T-helper 1 cell treated with Interleukin-12 subunit alpha and Interleukin-12 subunit beta and Interleukin-4 antibody, amounts not matched to agents 30 μg/mL and 1 μg/mL, for 36 hours (primary cell): Measurements from ENCODE around the gene BTRC.

Source experiments
- H3K27ac Mint-ChIP-seq: one replicate; pipeline ENCODE4 v1.8.0; 2021; ENCODE audit warnings: mild to moderate bottlenecking, mixed read lengths
- H3K27me3 Mint-ChIP-seq: one replicate; pipeline ENCODE4 v1.8.0; 2021; ENCODE audit warnings: low read depth, mixed read lengths
- H3K36me3 Mint-ChIP-seq: one replicate; pipeline ENCODE4 v1.8.0; 2021; ENCODE audit warnings: low read depth, mixed read lengths
- H3K4me1 Mint-ChIP-seq: one replicate; pipeline ENCODE4 v1.8.0; 2021; ENCODE audit warnings: low read depth, mixed read lengths
- H3K4me3 Mint-ChIP-seq: one replicate; pipeline ENCODE4 v1.8.0; 2021; ENCODE audit warnings: mild to moderate bottlenecking, moderate library complexity, mixed read lengths
- H3K9me3 Mint-ChIP-seq: one replicate; pipeline ENCODE4 v1.8.0; 2021; ENCODE audit warnings: mixed read lengths

The BTRC gene

DNA sequence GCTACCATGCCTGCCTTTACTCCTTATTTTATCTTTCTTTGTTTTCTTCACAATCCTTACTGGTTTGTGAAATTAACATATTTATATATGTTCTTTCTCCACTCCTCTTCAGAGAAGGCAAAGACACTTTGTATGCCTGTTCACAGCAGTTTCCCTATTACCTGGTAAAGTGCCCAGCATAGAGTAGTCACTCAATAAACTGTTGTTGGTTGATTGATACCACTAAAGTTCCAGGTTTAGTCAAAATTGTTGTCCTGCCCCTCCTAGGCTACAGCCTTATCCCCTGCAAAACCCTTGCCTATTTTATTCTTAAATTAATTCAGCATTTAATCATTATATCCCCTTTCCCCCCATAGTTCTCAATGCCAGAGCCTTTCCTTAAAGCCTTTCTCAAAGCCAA is 158.0 kb downstream of the BTRC start:
- no peak overlapping the region for H3K4me3 Mint-ChIP-seq

DNA sequence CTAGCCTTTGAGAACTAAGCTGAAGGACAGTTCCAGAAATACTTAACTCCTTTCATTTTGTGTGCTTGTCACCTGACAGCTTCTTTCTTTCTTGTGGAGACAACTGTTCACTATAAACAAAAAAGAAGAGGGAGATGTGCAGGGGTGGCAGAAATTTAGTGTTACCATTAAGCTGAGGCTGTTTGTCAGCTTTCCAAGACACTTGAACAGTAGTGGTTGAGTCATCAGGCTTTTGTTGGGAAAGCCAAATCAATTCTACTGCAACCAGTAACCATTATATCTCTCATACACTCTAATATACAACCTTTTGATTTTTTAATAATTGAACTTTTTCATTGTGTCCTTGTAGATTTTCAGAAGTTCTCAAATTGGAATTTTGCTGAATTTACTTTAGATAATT is 158.8 kb downstream of the BTRC start:
- Mint-ChIP-seq H3K27me3 (no peaks in the 10 kb centered on the region), H3K4me3 (no peak overlapping the region), H3K4me1 (no peaks in the 10 kb centered on the region), H3K27ac (no peak overlapping the region), H3K9me3 (no peaks in the 10 kb centered on the region), H3K36me3 (no peaks in the 10 kb centered on the region)

More for the DNA sequence above, 158.0 kb downstream of the BTRC start:
- H3K27me3 Mint-ChIP-seq: peaks cover 5% of the 10 kb centered on the region
- no peaks in the 10 kb centered on the region for H3K9me3 Mint-ChIP-seq
- H3K27ac Mint-ChIP-seq: no peak overlapping the region
- no peaks in the 10 kb centered on the region for H3K4me1 Mint-ChIP-seq
- no peaks in the 10 kb centered on the region for H3K36me3 Mint-ChIP-seq

- no peaks in the 10 kb centered on the region for H3K27me3 Mint-ChIP-seq
- H3K4me3 Mint-ChIP-seq: no peak overlapping the region
- no peaks in the 10 kb centered on the region for H3K9me3 Mint-ChIP-seq
- H3K27ac Mint-ChIP-seq: no peak overlapping the region
- no peaks in the 10 kb centered on the region for H3K36me3 Mint-ChIP-seq
- no peaks in the 10 kb centered on the region for H3K4me1 Mint-ChIP-seq
Measured at GRCh38 chr10:101513733-101514132, 159.8 kb downstream of the BTRC start.

DNA sequence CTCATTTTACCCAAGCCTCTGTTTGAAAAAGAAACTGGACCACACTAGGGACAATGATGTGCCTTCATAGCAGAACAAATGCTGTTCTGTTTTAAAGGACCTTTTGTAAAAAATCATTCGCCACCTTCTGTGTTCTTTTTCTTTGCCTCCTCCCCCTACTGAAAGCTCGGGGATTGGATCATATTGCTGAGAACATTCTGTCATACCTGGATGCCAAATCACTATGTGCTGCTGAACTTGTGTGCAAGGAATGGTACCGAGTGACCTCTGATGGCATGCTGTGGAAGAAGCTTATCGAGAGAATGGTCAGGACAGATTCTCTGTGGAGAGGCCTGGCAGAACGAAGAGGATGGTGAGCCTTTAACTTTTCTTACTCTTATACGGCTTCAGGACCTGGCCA is 171.9 kb downstream of the BTRC start:
- H3K9me3 Mint-ChIP-seq: no peaks in the 10 kb centered on the region

DNA sequence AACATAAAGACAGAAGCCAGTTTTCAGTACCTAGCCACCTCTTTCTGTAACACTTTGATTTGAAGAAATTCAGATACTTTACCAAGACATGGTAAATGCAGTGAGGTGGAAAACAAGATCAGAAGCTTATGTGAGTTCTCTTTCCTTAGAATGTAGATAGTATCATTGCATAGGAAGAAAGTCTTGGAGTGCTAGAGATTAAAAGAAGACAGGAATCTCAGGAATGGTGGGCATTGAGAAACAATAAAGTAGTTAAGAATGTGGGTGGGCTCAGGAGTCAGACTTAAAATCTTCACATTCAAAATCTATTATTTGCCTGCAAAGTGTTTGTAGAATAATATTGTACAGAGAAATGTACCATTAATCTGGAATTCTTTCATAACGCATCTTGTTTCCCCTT is 175.2 kb downstream of the BTRC start:
- Mint-ChIP-seq H3K36me3 (peaks cover 3% of the 10 kb centered on the region), H3K9me3 (no peaks in the 10 kb centered on the region), H3K27me3 (no peaks in the 10 kb centered on the region), H3K4me1 (peaks cover 2% of the 10 kb centered on the region), H3K4me3 (no peak overlapping the region), H3K27ac (no peak overlapping the region)

More for the DNA sequence above, 171.9 kb downstream of the BTRC start:
- Mint-ChIP-seq H3K27me3 (no peaks in the 10 kb centered on the region), H3K4me1 (peaks cover 2% of the 10 kb centered on the region), H3K27ac (no peak overlapping the region), H3K36me3 (no peaks in the 10 kb centered on the region), H3K4me3 (no peak overlapping the region)

- Mint-ChIP-seq H3K4me3 (no peak overlapping the region), H3K9me3 (no peaks in the 10 kb centered on the region), H3K27me3 (no peaks in the 10 kb centered on the region), H3K27ac (no peak overlapping the region), H3K36me3 (peaks cover 3% of the 10 kb centered on the region), H3K4me1 (peaks cover 2% of the 10 kb centered on the region)
Measured at GRCh38 chr10:101529725-101530553, 176.0 kb downstream of the BTRC start.

- H3K9me3 Mint-ChIP-seq: no peaks in the 10 kb centered on the region
- peaks cover 10% of the 10 kb centered on the region for H3K36me3 Mint-ChIP-seq
- no peak overlapping the region for H3K27ac Mint-ChIP-seq
- H3K4me3 Mint-ChIP-seq: no peak overlapping the region
- H3K4me1 Mint-ChIP-seq: no peaks in the 10 kb centered on the region
- no peaks in the 10 kb centered on the region for H3K27me3 Mint-ChIP-seq
Measured at GRCh38 chr10:101535949-101536348, 182.0 kb downstream of the BTRC start.

DNA sequence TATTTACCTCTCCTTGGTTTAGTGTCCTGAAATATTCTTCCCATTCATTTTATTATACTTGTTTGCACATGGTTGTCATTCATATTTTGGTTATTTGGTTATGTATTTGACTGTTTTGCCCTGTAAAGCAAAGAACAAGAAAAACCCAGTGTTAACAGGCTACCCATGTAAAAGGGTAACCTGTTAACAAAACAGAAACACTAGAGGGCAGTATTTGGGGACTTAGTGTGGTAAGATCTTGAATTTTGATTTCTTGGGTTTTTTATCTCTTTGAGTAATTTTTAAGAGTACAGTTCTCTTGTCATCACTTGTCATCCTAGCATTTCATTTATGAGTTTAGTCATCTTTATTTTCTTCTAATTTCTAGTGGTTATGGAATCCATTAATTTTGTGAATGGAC is 182.8 kb downstream of the BTRC start:
- H3K27ac Mint-ChIP-seq: no peak overlapping the region
- no peaks in the 10 kb centered on the region for H3K4me1 Mint-ChIP-seq
- no peaks in the 10 kb centered on the region for H3K9me3 Mint-ChIP-seq
- no peaks in the 10 kb centered on the region for H3K27me3 Mint-ChIP-seq
- no peak overlapping the region for H3K4me3 Mint-ChIP-seq
- H3K36me3 Mint-ChIP-seq: peaks cover 10% of the 10 kb centered on the region

DNA sequence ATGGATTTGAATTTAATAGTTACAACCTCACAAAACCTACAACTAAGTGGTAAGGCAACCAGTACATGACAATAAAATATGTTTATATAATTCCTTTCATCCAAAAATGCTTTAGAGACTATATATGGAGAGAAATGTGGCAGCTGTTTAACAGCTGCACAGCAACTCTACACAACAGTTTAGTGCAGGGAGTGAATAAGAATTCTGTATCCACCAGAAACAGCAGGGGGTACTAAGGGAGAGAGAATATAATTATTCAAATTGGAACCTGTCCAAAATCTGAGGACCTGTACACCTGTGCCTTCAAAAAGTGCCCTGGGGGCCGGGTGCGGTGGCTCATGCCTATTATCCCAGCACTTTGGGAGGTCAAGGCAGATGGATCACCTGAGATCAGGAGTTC is 184.5 kb downstream of the BTRC start:
- peaks cover 7% of the 10 kb centered on the region for H3K36me3 Mint-ChIP-seq
- no peaks in the 10 kb centered on the region for H3K4me1 Mint-ChIP-seq
- no peak overlapping the region for H3K27ac Mint-ChIP-seq
- H3K4me3 Mint-ChIP-seq: no peak overlapping the region
- no peaks in the 10 kb centered on the region for H3K27me3 Mint-ChIP-seq
- H3K9me3 Mint-ChIP-seq: no peaks in the 10 kb centered on the region

- Mint-ChIP-seq H3K27me3 (no peaks in the 10 kb centered on the region), H3K9me3 (no peaks in the 10 kb centered on the region), H3K36me3 (peaks cover 2% of the 10 kb centered on the region), H3K27ac (no peak overlapping the region), H3K4me3 (no peak overlapping the region), H3K4me1 (no peaks in the 10 kb centered on the region)
Measured at GRCh38 chr10:101545898-101546297, 191.9 kb downstream of the BTRC start.

DNA sequence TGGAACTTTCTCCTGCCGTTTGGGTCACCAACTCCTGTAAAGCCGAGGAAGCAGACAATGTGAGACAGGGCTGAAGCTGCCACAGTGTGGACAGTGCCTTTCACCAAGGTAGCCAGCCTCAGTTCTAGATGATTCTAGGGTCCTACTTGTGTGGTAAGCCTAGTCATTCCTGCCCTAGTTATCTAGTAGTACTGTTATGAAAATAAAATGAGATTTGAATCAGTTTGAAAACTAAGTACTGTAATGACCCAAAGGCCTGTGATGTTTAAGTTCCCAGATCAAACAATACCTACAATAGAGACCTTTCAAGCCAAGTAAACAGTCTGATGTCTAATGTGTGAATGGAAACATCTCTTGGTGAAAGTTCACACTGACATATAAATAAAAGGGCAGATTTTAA is 197.0 kb downstream of the BTRC start:
- Mint-ChIP-seq H3K4me1 (peaks cover 2% of the 10 kb centered on the region), H3K4me3 (no peak overlapping the region), H3K27ac (no peak overlapping the region), H3K27me3 (no peaks in the 10 kb centered on the region), H3K9me3 (no peaks in the 10 kb centered on the region), H3K36me3 (peaks cover 7% of the 10 kb centered on the region)

DNA sequence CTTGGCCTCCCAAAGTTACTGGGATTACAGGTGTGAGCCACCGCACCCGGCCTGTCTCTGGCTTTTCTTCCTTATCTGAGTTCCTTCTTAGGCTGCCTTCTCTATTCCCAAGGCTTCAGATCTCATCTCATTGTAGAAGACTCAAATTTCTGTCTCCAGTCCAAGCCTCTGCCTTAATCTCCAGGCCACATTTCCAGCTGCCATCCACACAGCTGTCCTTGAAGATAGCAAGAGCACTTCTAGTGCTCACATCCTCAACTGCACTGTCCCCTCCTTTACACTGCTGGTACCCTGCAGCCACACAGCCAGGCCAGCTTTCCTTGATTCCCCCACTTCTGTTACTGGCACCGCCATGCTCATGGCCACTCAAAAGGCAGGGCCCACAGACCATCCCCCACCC is 198.5 kb downstream of the BTRC start:
- no peak overlapping the region for H3K4me3 Mint-ChIP-seq

GRCh38 chr10:101557541-101557940 is 203.6 kb downstream of the BTRC start:
- Mint-ChIP-seq H3K9me3 (no peaks in the 10 kb centered on the region), H3K36me3 (peaks cover 7% of the 10 kb centered on the region), H3K27ac (peak overlapping the region; percentile 75), H3K4me3 (no peak overlapping the region), H3K27me3 (no peaks in the 10 kb centered on the region), H3K4me1 (peaks cover 19% of the 10 kb centered on the region)

More for the DNA sequence above, 198.5 kb downstream of the BTRC start:
- no peaks in the 10 kb centered on the region for H3K9me3 Mint-ChIP-seq
- peaks cover 7% of the 10 kb centered on the region for H3K36me3 Mint-ChIP-seq
- peaks cover 2% of the 10 kb centered on the region for H3K4me1 Mint-ChIP-seq
- no peak overlapping the region for H3K27ac Mint-ChIP-seq
- H3K27me3 Mint-ChIP-seq: no peaks in the 10 kb centered on the region

DNA sequence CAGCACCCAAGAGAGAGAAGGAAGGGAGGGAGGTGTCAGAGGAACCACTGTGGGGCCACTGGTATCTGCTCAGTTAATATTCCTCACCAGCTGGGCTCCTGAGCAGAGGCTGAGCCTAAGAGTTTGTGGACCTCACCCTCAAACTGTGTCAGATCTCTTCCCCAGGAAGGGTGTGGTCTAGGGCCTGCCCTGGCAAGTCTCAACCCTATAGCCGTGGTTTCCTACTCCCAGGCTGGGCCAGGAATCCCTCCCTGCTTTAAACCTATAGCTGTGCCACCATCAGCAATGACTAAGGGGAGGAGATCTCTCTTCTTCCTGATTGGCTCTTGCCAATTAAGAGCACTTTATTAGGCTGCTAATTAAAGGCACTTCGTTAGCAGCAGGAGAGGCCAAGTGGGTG is 204.2 kb downstream of the BTRC start:
- Mint-ChIP-seq H3K9me3 (no peaks in the 10 kb centered on the region), H3K36me3 (peaks cover 4% of the 10 kb centered on the region), H3K27ac (peak overlapping the region; percentile 75), H3K4me3 (no peak overlapping the region), H3K27me3 (no peaks in the 10 kb centered on the region), H3K4me1 (peaks cover 19% of the 10 kb centered on the region)

- Mint-ChIP-seq H3K4me3 (no peak overlapping the region), H3K4me1 (peaks cover 19% of the 10 kb centered on the region), H3K27me3 (peaks cover 2% of the 10 kb centered on the region), H3K9me3 (no peaks in the 10 kb centered on the region), H3K27ac (peak overlapping the region; percentile 75), H3K36me3 (no peaks in the 10 kb centered on the region)
Measured at GRCh38 chr10:101558671-101559595, 205.0 kb downstream of the BTRC start.
